Keratinocyte (primary cell): Measurements from ENCODE around the gene FARSB.

Source experiments
- EZH2 ChIP-seq: IDR thresholded peaks from one replicate; pipeline ENCODE4 v1.6.1; 2012; ENCODE audit warnings: inconsistent platforms, mild to moderate bottlenecking, low read length, moderate library complexity
- TF ChIP-seq, protein P1 (sequence below), 3 experiments: IDR thresholded peaks in 1 of 3; conservative IDR thresholded peaks in 1 of 3; optimal IDR thresholded peaks in 1 of 3; 2 replicates in 2 of 3; 3 replicates in 1 of 3; pipeline versions ENCODE3 to v1.5.1; 2011; ENCODE audit warnings: low read length in 3 of 3, mild to moderate bottlenecking in 3 of 3, moderate library complexity in 2 of 3, control low read depth in 1 of 3, inconsistent platforms in 1 of 3; ENCODE audit not compliant: insufficient read depth in 2 of 3; ENCODE audit errors: extremely low read depth in 1 of 3

DNA sequence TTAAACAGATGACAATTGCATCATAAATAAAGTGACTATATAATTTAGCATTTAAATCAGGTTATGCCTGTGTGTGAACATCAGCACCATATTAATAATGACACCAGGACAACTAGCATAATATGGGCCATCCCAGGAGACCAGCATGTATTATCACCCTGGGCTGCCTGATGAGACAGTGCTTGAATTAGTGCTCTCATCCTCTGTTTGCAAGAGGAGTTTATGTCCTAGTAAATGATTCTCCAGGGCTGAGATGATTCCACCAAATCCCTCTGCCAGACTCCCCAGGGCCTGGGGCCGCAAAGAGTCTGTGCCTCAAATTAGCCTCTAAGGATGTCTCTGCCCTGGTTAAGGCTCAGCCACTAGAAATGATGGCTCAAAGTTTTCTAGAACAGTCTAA, 133.8 kb downstream of the FARSB start:
- TF ChIP-seq, protein P1, sequence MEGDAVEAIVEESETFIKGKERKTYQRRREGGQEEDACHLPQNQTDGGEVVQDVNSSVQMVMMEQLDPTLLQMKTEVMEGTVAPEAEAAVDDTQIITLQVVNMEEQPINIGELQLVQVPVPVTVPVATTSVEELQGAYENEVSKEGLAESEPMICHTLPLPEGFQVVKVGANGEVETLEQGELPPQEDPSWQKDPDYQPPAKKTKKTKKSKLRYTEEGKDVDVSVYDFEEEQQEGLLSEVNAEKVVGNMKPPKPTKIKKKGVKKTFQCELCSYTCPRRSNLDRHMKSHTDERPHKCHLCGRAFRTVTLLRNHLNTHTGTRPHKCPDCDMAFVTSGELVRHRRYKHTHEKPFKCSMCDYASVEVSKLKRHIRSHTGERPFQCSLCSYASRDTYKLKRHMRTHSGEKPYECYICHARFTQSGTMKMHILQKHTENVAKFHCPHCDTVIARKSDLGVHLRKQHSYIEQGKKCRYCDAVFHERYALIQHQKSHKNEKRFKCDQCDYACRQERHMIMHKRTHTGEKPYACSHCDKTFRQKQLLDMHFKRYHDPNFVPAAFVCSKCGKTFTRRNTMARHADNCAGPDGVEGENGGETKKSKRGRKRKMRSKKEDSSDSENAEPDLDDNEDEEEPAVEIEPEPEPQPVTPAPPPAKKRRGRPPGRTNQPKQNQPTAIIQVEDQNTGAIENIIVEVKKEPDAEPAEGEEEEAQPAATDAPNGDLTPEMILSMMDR (optimal IDR thresholded peaks at IDR 0.05 in 1 of 3, IDR thresholded peaks at IDR 0.05 in 1 of 3, conservative IDR thresholded peaks at IDR 0.05 in 1 of 3; ENCODE audit: extremely low read depth in 1 of 3, insufficient read depth in 2 of 3, low read length in 3 of 3): no peak
- TF ChIP-seq EZH2: no peak
